ENCODE measurements around the gene TMEM31.
"Not testable (repeated sequence)": the region's sequence is repeated elsewhere in the genome, so short reads cannot be mapped to it uniquely, and the experiment has no call there.

TMEM31 gene

GRCh38 chrX:103726477-103726876, 15.8 kb downstream of the TMEM31 start:
- no peak for DNase-seq (ENCODE audit: low read depth in 2 of 2)

GRCh38 chrX:103727115-103727514, 16.4 kb downstream of the TMEM31 start:
- no peak for DNase-seq (ENCODE audit: low read depth in 2 of 2)

GRCh38 chrX:103729015-103729414, 18.3 kb downstream of the TMEM31 start:
- DNase-seq (ENCODE audit: low read depth in 2 of 2): no peak

GRCh38 chrX:103730147-103730795, 19.6 kb downstream of the TMEM31 start:
- no peak for DNase-seq (ENCODE audit: low read depth in 2 of 2)

GRCh38 chrX:103730796-103731493, 20.2 kb downstream of the TMEM31 start:
- DNase-seq (ENCODE audit: low read depth in 2 of 2): no peak

- DNase-seq (ENCODE audit: low read depth in 2 of 2): no peak
Measured at GRCh38 chrX:103733017-103733416, 22.3 kb downstream of the TMEM31 start.

GRCh38 chrX:103734125-103734760, 23.5 kb downstream of the TMEM31 start:
- DNase-seq (ENCODE audit: low read depth in 2 of 2): no peak

GRCh38 chrX:103737696-103738095, 27.0 kb downstream of the TMEM31 start:
- DNase-seq (ENCODE audit: low read depth in 2 of 2): no peak

- DNase-seq (ENCODE audit: low read depth in 2 of 2): no peak
Measured at GRCh38 chrX:103739421-103739820, 28.7 kb downstream of the TMEM31 start.

GRCh38 chrX:103741879-103742278, 31.2 kb downstream of the TMEM31 start:
- DNase-seq (ENCODE audit: low read depth in 2 of 2): no peak

GRCh38 chrX:103742339-103742738, 31.6 kb downstream of the TMEM31 start:
- DNase-seq (ENCODE audit: low read depth in 2 of 2): no peak

- DNase-seq (ENCODE audit: low read depth in 2 of 2): no peak
Measured at GRCh38 chrX:103747163-103747562, 36.5 kb downstream of the TMEM31 start.

- no peak for DNase-seq (ENCODE audit: low read depth in 2 of 2)
Measured at GRCh38 chrX:103754401-103754800, 43.7 kb downstream of the TMEM31 start.

GRCh38 chrX:103756736-103757135, 46.0 kb downstream of the TMEM31 start:
- DNase-seq (ENCODE audit: low read depth in 2 of 2): no peak

GRCh38 chrX:103758555-103758954, 47.8 kb downstream of the TMEM31 start:
- no peak for DNase-seq (ENCODE audit: low read depth in 2 of 2)

GRCh38 chrX:103763541-103763940, 52.8 kb downstream of the TMEM31 start:
- DNase-seq (ENCODE audit: low read depth in 2 of 2): not testable (repeated sequence)
